ENCODE measurements around the gene INSYN2B. TPM values are rescaled to one million over a fixed set of nuclear protein-coding genes. Genes with fewer than 3 reads are reported as not detected.

INSYN2B gene
- total and polyA plus RNA-seq, 2 experiments from 2014 or later: not detected

DNA sequence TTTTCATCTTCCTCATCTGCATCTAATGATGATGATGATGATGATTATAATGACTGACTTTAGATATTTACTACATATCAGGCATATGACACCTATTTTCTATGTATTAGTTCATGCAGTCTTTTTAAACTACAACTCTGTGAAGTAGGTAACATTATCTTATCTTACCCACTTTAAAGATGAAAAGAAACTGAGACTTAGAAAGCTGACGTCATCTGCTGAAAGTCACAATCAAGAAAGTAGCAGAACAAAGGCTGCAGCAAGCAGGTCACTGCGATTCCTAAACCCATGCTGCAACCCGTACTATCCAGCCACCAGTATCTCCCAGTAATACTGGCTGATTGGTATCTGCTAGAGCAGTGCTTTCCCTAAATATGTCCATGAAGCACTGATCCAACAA lies 40.1 kb upstream of the INSYN2B start (continued):
- TF ChIP-seq ZNF331 (CRISPR knock-in tag; IDR thresholded peaks at IDR 0.05; ENCODE audit: low read depth): no peak
- TF ChIP-seq NANOG (IDR thresholded peaks at IDR 0.05; ENCODE audit: borderline replicate concordance): no peak
- TF ChIP-seq POLR2AphosphoS5 (IDR thresholded peaks at IDR 0.05; ENCODE audit: low read depth): no peak
- no peak for TF ChIP-seq STAT1 (IDR thresholded peaks at IDR 0.05; ENCODE audit: unreplicated experiment)
- TF ChIP-seq, protein P1, sequence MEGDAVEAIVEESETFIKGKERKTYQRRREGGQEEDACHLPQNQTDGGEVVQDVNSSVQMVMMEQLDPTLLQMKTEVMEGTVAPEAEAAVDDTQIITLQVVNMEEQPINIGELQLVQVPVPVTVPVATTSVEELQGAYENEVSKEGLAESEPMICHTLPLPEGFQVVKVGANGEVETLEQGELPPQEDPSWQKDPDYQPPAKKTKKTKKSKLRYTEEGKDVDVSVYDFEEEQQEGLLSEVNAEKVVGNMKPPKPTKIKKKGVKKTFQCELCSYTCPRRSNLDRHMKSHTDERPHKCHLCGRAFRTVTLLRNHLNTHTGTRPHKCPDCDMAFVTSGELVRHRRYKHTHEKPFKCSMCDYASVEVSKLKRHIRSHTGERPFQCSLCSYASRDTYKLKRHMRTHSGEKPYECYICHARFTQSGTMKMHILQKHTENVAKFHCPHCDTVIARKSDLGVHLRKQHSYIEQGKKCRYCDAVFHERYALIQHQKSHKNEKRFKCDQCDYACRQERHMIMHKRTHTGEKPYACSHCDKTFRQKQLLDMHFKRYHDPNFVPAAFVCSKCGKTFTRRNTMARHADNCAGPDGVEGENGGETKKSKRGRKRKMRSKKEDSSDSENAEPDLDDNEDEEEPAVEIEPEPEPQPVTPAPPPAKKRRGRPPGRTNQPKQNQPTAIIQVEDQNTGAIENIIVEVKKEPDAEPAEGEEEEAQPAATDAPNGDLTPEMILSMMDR (conservative IDR thresholded peaks at IDR 0.05; ENCODE audit: low read depth in 2 of 2): no peak

DNA sequence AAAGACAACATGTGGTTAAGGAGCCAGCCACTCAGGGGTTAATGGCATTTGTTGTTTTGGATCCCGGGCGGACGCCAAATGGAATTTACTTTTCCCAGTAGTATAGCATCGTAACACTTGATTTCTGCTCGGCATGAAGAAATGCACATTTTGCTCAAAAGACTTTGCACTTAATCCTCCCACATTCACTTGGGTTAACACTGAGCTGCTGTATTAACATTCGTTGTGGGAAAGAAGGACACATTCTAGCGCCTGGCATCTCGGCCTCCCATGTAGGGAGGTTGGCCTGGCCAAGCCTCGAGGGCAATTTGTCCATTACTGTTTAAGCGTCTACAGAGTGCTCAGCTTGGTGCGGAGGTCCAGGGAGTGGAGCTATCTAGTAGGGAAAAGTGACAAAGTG lies 32.3 kb upstream of the INSYN2B start:
- no peak overlapping the region for H3K4me3 ChIP-seq
- no peaks in the 10 kb centered on the region for H3K9me2 ChIP-seq (ENCODE audit: insufficient read depth)
- H3K27me3 Mint-ChIP-seq (ENCODE audit: insufficient read depth, low read depth, poor library complexity): peaks cover 7% of the 10 kb centered on the region
- no peak overlapping the region for H3K4me2 ChIP-seq
- H2AFZ ChIP-seq: no peak overlapping the region
- H3K4me1 Mint-ChIP-seq: peaks cover 7% of the 10 kb centered on the region; the same call in 1 of the 3 replicates
- H3K27ac Mint-ChIP-seq: no peak overlapping the region
- DNase-seq (ENCODE audit: low spot score) (no peak), ATAC-seq (no peak)
- no peaks in the 10 kb centered on the region for H4K20me1 ChIP-seq (replicated peaks; ENCODE audit: insufficient read depth)
- no peaks in the 10 kb centered on the region for H3K79me2 ChIP-seq (replicated peaks; ENCODE audit: insufficient read depth)
- no peak overlapping the region for H3K27ac ChIP-seq (ENCODE audit: low read depth)
- TF ChIP-seq ZNF331 (CRISPR knock-in tag; IDR thresholded peaks at IDR 0.05; ENCODE audit: low read depth): no peak
- TF ChIP-seq, protein P2, sequence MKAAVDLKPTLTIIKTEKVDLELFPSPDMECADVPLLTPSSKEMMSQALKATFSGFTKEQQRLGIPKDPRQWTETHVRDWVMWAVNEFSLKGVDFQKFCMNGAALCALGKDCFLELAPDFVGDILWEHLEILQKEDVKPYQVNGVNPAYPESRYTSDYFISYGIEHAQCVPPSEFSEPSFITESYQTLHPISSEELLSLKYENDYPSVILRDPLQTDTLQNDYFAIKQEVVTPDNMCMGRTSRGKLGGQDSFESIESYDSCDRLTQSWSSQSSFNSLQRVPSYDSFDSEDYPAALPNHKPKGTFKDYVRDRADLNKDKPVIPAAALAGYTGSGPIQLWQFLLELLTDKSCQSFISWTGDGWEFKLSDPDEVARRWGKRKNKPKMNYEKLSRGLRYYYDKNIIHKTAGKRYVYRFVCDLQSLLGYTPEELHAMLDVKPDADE (IDR thresholded peaks at IDR 0.05): no peak
- TF ChIP-seq, protein P1 (conservative IDR thresholded peaks at IDR 0.05; ENCODE audit: low read depth in 2 of 2): no peak
- TF ChIP-seq, protein P3, sequence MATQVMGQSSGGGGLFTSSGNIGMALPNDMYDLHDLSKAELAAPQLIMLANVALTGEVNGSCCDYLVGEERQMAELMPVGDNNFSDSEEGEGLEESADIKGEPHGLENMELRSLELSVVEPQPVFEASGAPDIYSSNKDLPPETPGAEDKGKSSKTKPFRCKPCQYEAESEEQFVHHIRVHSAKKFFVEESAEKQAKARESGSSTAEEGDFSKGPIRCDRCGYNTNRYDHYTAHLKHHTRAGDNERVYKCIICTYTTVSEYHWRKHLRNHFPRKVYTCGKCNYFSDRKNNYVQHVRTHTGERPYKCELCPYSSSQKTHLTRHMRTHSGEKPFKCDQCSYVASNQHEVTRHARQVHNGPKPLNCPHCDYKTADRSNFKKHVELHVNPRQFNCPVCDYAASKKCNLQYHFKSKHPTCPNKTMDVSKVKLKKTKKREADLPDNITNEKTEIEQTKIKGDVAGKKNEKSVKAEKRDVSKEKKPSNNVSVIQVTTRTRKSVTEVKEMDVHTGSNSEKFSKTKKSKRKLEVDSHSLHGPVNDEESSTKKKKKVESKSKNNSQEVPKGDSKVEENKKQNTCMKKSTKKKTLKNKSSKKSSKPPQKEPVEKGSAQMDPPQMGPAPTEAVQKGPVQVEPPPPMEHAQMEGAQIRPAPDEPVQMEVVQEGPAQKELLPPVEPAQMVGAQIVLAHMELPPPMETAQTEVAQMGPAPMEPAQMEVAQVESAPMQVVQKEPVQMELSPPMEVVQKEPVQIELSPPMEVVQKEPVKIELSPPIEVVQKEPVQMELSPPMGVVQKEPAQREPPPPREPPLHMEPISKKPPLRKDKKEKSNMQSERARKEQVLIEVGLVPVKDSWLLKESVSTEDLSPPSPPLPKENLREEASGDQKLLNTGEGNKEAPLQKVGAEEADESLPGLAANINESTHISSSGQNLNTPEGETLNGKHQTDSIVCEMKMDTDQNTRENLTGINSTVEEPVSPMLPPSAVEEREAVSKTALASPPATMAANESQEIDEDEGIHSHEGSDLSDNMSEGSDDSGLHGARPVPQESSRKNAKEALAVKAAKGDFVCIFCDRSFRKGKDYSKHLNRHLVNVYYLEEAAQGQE (IDR thresholded peaks at IDR 0.05; ENCODE audit: unreplicated experiment): no peak
- H3K4me1 ChIP-seq (ENCODE audit: insufficient read depth): no peaks in the 10 kb centered on the region
- H3K27me3 ChIP-seq (ENCODE audit: insufficient read depth): no peaks in the 10 kb centered on the region
- H3K9me3 Mint-ChIP-seq: peaks cover 7% of the 10 kb centered on the region; the same call in 1 of the 3 replicates
- H3F3A ChIP-seq (replicated peaks; ENCODE audit: low read depth): no peaks in the 10 kb centered on the region
- no peak overlapping the region for H3K4me3 Mint-ChIP-seq
- H3K36me3 ChIP-seq (ENCODE audit: insufficient read depth): no peaks in the 10 kb centered on the region
- H3K36me3 Mint-ChIP-seq (ENCODE audit: low read depth): no peaks in the 10 kb centered on the region; the same call in 2 of the 3 replicates
